Liver (tissue), 9 donors: ENCODE results near the gene DPEP3. TPM values are rescaled to one million over a fixed set of nuclear protein-coding genes. Genes with fewer than 3 reads are reported as not detected.

Experiments
- DNase-seq: peaks from one replicate; pipeline ENCODE4 v3.0.0-alpha.2; 2017; ENCODE audit warnings: low spot score
- H3K27ac ChIP-seq, 2 donors: one replicate each; pipeline ENCODE4 v1.7.0; 2013; ENCODE audit warnings: inconsistent platforms in 2 of 2, low read length in 2 of 2, control low read depth in 1 of 2, low read depth in 1 of 2, mild to moderate bottlenecking in 1 of 2
- H3K27me3 ChIP-seq, 4 donors: one replicate each; pipeline versions ENCODE4 v1.6.1 to v1.7.0; 2013; ENCODE audit warnings: low read length in 3 of 4, inconsistent platforms in 1 of 4, mild to moderate bottlenecking in 1 of 4, moderate library complexity in 1 of 4; ENCODE audit not compliant: control insufficient read depth in 4 of 4, insufficient read depth in 4 of 4
- H3K36me3 ChIP-seq, 4 donors: one replicate each; pipeline versions ENCODE4 v1.6.1 to v1.7.0; 2013; ENCODE audit warnings: low read length in 3 of 4, mild to moderate bottlenecking in 3 of 4, low read depth in 1 of 4, moderate library complexity in 1 of 4; ENCODE audit not compliant: control insufficient read depth in 4 of 4, insufficient read depth in 3 of 4
- H3K4me1 ChIP-seq, 4 donors: one replicate each; pipeline versions ENCODE4 v1.6.1 to v1.7.0; 2013; ENCODE audit warnings: low read length in 3 of 4, mild to moderate bottlenecking in 3 of 4, moderate library complexity in 1 of 4; ENCODE audit not compliant: control insufficient read depth in 4 of 4, insufficient read depth in 4 of 4
- H3K4me3 ChIP-seq, 3 donors: one replicate each; pipeline versions ENCODE4 v1.6.1 to v1.7.0; 2013; ENCODE audit warnings: low read length in 3 of 3, control low read depth in 1 of 3, low read depth in 1 of 3, mild to moderate bottlenecking in 1 of 3
- H3K9ac ChIP-seq, 2 donors: one replicate each; pipeline ENCODE4 v1.7.0; 2013; ENCODE audit warnings: low read length in 2 of 2, mild to moderate bottlenecking in 2 of 2, moderate library complexity in 2 of 2, control low read depth in 1 of 2, low read depth in 1 of 2
- H3K9me3 ChIP-seq, 4 donors: one replicate each; pipeline versions ENCODE4 v1.6.1 to v1.7.0; 2013; ENCODE audit warnings: low read length in 3 of 4; ENCODE audit not compliant: control insufficient read depth in 4 of 4
- ATF3 ChIP-seq: IDR thresholded peaks from 2 replicates; pipeline ENCODE4 v1.6.1; 2016; ENCODE audit warnings: antibody characterized with exemption
- EGR1 ChIP-seq, 2 donors: IDR thresholded peaks; 2 replicates each; pipeline ENCODE4 v1.6.1; 2016 to 2018; ENCODE audit warnings: antibody characterized with exemption in 2 of 2, low read depth in 2 of 2
- FOXA1 ChIP-seq: IDR thresholded peaks from 2 replicates; pipeline ENCODE4 v1.6.1; 2016; ENCODE audit warnings: antibody characterized with exemption
- FOXA2 ChIP-seq: IDR thresholded peaks from 2 replicates; pipeline ENCODE4 v1.6.1; 2016; ENCODE audit warnings: antibody characterized with exemption
- GABPA ChIP-seq, 2 donors: IDR thresholded peaks in 1 of 2; conservative IDR thresholded peaks in 1 of 2; 2 replicates each; pipeline ENCODE4 v1.6.1; 2016; ENCODE audit warnings: antibody characterized with exemption in 2 of 2, mild to moderate bottlenecking in 1 of 2, moderate library complexity in 1 of 2
- HNF4A ChIP-seq, 2 donors: conservative IDR thresholded peaks; 2 replicates each; pipeline ENCODE4 v1.6.1; 2016; ENCODE audit warnings: antibody characterized with exemption in 2 of 2, mild to moderate bottlenecking in 2 of 2
- JUND ChIP-seq, 2 donors: IDR thresholded peaks; 2 replicates each; pipeline ENCODE4 v1.6.1; 2016; ENCODE audit warnings: antibody characterized with exemption in 2 of 2
- NR2F2 ChIP-seq: IDR thresholded peaks from 2 replicates; pipeline ENCODE4 v1.6.1; 2016; ENCODE audit warnings: antibody characterized with exemption
- RAD21 ChIP-seq, 2 donors: IDR thresholded peaks; 2 replicates each; pipeline ENCODE4 v1.6.1; 2016; ENCODE audit warnings: antibody characterized with exemption in 2 of 2, mild to moderate bottlenecking in 2 of 2
- REST ChIP-seq: IDR thresholded peaks from 2 replicates; pipeline ENCODE4 v1.6.1; 2016; ENCODE audit warnings: antibody characterized with exemption, mild to moderate bottlenecking
- RXRA ChIP-seq, 2 donors: IDR thresholded peaks; 2 replicates each; pipeline ENCODE4 v1.6.1; 2017 to 2018; ENCODE audit warnings: antibody characterized with exemption in 2 of 2, mild to moderate bottlenecking in 1 of 2
- TAF1 ChIP-seq: conservative IDR thresholded peaks from 2 replicates; pipeline ENCODE4 v1.6.1; 2016; ENCODE audit warnings: antibody characterized with exemption, mild to moderate bottlenecking
- WGBS: extraction: QIAGEN DNeasy Blood & Tissue Kit; methylation state at CpG from one replicate; pipeline ENCODE4 v1.1.7; 2013; 5-methylcytosine and 5-hydroxymethylcytosine counted together
- polyA plus RNA-seq, 2 donors: library from polyadenylated mRNA; stranded (reverse) in 1 of 2; unstranded in 1 of 2; fragments of 200-250 nt in 1 of 2; fragments of >200 nt in 1 of 2; fragmentation: Nextera tagmentation in 1 of 2; extraction: Ambion mirVana in 1 of 2; gene quantifications; one replicate each; pipeline versions ENCODE4 v1.2.1 to v1.2.3, GENCODE V29; 2013 to 2015
- total RNA-seq, 2 donors: library from RNA; depleted of rRNA; stranded (reverse); fragments of >200 nt; gene quantifications; one replicate each; pipeline ENCODE4 v1.2.3, GENCODE V29; 2014
- TF ChIP-seq, protein P1 (sequence below): IDR thresholded peaks from 2 replicates; pipeline ENCODE4 v1.6.1; 2016; ENCODE audit warnings: antibody characterized with exemption
- donor health status: healthy.
- donor health status: healthy.
- donor health status: healthy.
- donor health status: healthy.
- donor health status: healthy.

DPEP3 gene
- total and polyA plus RNA-seq, 4 donors: 0.08 to 0.37 (median 0.22) TPM; not detected in 1

- Histone ChIP-seq H3K36me3 (no peaks in the 10 kb centered on the region), H3K27me3 (no peaks in the 10 kb centered on the region), H3K9me3 (no peaks in the 10 kb centered on the region), H3K4me3 (no peak overlapping the region), H3K4me1 (peaks cover 2 to 11% (median 7%) of the 10 kb centered on the region in 4 donors), H3K27ac (no peak overlapping the region), H3K9ac (no peak overlapping the region)
- TF ChIP-seq TAF1 (no peak), NR2F2 (no peak), RXRA (IDR thresholded peaks at IDR 0.05) (no peak), HNF4A (conservative IDR thresholded peaks at IDR 0.05) (no peak), JUND (IDR thresholded peaks at IDR 0.05) (no peak), ATF3 (no peak), REST (no peak)
- no peak for DNase-seq
- whole genome bisulfite sequencing: 72% methylated on average over 20 of the region's 20 CpGs
These were observed 12.4 kb upstream of the DPEP3 start for GRCh38 chr16:67992661-67993206.

DNA sequence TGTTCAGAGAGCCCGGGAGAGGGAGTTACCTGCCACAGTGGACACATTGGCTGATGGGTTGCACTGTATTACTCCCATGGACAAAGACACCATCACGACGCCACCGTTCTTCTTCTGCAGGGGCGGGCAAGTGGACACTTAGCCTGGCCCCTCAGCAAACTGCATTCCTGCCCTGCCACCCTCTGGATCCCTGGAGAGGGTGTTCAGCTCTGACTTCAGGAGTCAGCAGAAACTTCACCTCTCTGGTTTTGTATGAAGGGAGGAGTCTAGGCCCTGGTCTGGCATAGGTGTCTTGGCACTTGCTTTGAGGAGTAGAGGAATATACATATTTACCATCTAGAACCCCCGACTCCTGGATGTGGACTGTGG lies 9.7 kb upstream of the DPEP3 start:
- no peaks in the 10 kb centered on the region for H3K9me3 ChIP-seq
- H3K27ac ChIP-seq: no peak overlapping the region
- peaks cover 2 to 11% (median 7%) of the 10 kb centered on the region in 4 donors for H3K4me1 ChIP-seq
- TF ChIP-seq RAD21 (IDR thresholded peaks at IDR 0.05): peak in 1 of 2 donors; percentile 27
- TF ChIP-seq, protein P1, sequence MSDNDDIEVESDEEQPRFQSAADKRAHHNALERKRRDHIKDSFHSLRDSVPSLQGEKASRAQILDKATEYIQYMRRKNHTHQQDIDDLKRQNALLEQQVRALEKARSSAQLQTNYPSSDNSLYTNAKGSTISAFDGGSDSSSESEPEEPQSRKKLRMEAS: no peak
- H3K36me3 ChIP-seq: no peaks in the 10 kb centered on the region
- no peak for DNase-seq
- no peak overlapping the region for H3K9ac ChIP-seq
- WGBS: 76% methylated on average over 6 of the region's 6 CpGs
- no peaks in the 10 kb centered on the region for H3K27me3 ChIP-seq
- no peak overlapping the region for H3K4me3 ChIP-seq

DNA sequence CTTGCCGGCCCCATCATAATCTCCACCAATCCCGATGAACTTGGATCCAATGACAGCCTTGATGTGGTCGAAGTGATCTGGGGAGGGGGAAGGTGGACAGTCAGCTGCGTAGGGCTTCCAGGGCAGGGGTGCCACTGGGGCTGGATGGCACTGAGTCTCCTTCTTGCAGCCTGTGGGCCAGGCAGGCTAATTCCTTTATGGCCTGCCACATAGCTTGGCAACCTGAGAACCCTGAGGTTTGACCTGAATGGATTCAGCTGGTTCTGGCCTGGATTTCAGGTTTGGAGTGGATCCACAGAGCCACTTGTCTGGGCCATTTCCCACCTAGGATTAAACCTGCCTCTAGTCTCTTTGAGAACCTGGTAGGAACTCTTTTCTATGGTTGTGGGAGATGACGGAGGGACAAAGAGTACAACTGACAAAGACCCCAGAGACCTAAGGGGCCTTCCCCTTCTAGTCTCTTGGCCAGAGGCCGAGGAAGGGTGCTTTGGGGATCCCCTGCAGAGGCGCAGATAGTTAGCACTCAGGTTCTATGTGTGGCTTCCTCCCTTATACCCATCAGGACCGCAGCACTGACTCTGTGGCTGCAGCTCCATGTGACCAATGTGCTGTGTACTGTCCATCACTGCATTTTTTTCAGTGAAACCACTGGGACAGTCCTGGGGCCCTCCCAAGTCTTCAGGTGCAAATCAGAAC lies 9.2 kb upstream of the DPEP3 start:
- H3K9me3 ChIP-seq: no peaks in the 10 kb centered on the region
- H3K4me3 ChIP-seq: no peak overlapping the region
- peaks cover 2 to 11% (median 7%) of the 10 kb centered on the region in 4 donors for H3K4me1 ChIP-seq
- no peak overlapping the region for H3K27ac ChIP-seq
- no peaks in the 10 kb centered on the region for H3K36me3 ChIP-seq
- TF ChIP-seq TAF1: no peak
- no peak for TF ChIP-seq EGR1 (IDR thresholded peaks at IDR 0.05; ENCODE audit: low read depth in 2 of 2)
- TF ChIP-seq GABPA (IDR thresholded peaks at IDR 0.05 in 1 of 2, conservative IDR thresholded peaks at IDR 0.05 in 1 of 2): no peak
- TF ChIP-seq FOXA2: no peak
- no peak for TF ChIP-seq REST
- no peak for TF ChIP-seq FOXA1
- no peak for DNase-seq
- H3K27me3 ChIP-seq: no peaks in the 10 kb centered on the region
- no peak overlapping the region for H3K9ac ChIP-seq
- 90% methylated on average over 8 of the region's 8 CpGs for WGBS
